Mucosa of rectum (tissue), 2 donors: Measurements from ENCODE around the gene STARD5.

Source experiments
- H3K27ac ChIP-seq, 2 donors: one replicate each; pipeline ENCODE4 v1.7.0; 2013; ENCODE audit warnings: inconsistent platforms in 2 of 2, low read depth in 2 of 2, low read length in 2 of 2
- H3K27me3 ChIP-seq, 2 donors: one replicate each; pipeline ENCODE4 v1.7.0; 2013; ENCODE audit warnings: low read length in 2 of 2; ENCODE audit not compliant: control insufficient read depth in 2 of 2, insufficient read depth in 2 of 2
- H3K36me3 ChIP-seq, 2 donors: one replicate each; pipeline ENCODE4 v1.7.0; 2013; ENCODE audit warnings: low read length in 2 of 2; ENCODE audit not compliant: control insufficient read depth in 2 of 2, insufficient read depth in 2 of 2
- H3K4me1 ChIP-seq, 2 donors: one replicate each; pipeline ENCODE4 v1.7.0; 2013; ENCODE audit warnings: low read length in 2 of 2, mild to moderate bottlenecking in 1 of 2; ENCODE audit not compliant: control insufficient read depth in 2 of 2, insufficient read depth in 2 of 2
- H3K4me3 ChIP-seq, 2 donors: one replicate each; pipeline ENCODE4 v1.7.0; 2013; ENCODE audit warnings: low read length in 2 of 2
- H3K9ac ChIP-seq, 2 donors: one replicate each; pipeline ENCODE4 v1.7.0; 2013; ENCODE audit warnings: low read length in 2 of 2, low read depth in 1 of 2, mild to moderate bottlenecking in 1 of 2
- H3K9me3 ChIP-seq, 2 donors: one replicate each; pipeline ENCODE4 v1.7.0; 2013; ENCODE audit warnings: low read length in 2 of 2; ENCODE audit not compliant: control insufficient read depth in 2 of 2
- donor health status: healthy.
- donor health status: Normal muscosa, but diverticular disease.

Gene STARD5

DNA sequence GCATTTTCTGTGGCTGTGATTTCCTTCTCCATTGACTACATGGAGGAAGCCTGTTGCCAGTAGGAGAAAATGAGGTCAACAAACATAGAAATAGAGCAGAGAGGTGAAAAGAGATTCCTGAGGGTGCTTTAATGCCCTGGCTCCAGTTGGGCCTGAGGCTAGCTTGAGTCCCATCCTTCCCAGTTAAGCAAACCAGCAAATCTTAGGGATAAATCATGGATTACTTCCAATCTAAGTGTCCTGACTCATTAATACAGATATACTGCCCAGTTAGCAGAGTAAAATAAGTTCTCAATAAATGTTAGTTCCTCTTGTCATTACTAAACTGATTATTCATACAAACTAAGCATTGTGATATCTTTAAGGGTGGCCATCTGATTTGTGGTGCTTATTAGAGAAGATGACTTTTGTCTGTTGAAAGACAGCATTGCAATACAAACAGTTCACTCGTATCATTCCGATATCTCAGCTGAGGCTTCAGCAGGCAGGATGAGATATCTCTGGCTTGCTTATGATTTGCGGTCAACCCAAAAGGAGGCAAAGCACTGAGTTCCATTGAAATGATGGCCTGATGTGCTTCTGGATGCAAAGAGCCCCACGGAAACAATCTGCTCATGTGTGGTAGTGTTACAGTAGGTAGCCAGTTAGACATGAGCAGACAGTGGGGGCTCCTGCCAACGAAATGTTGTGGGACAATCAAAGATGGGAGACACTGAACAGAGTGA, 6.6 kb upstream of the STARD5 start:
- Histone ChIP-seq H3K27ac (no peak overlapping the region), H3K9ac (no peak overlapping the region), H3K36me3 (no peaks in the 10 kb centered on the region), H3K9me3 (no peaks in the 10 kb centered on the region), H3K4me1 (no peaks in the 10 kb centered on the region), H3K4me3 (no peak overlapping the region), H3K27me3 (no peaks in the 10 kb centered on the region)

DNA sequence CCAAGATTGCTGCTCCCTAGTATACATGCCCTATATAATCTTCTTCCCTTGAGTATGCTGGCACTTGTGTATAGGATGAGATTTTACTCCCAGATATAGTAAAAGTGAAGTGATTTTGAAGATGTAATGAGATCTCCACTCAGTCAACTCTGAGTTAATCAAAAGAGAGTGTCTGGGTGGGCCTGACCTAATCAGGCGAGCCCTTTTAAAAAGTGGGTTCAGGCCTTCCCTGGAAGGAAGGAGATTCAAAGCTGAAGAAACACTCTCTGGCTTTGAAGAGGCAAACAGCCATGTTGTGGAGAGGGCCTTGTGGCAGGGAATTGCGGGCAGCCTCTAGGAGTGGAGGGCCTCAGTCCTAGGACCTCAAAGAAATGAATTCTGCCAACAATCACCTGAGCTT, 5.5 kb upstream of the STARD5 start:
- H3K9ac ChIP-seq, result no peak overlapping the region
- no peaks in the 10 kb centered on the region for H3K9me3 ChIP-seq
- H3K4me3 ChIP-seq, result no peak overlapping the region
- H3K36me3 ChIP-seq, result no peaks in the 10 kb centered on the region
- no peak overlapping the region for H3K27ac ChIP-seq
- H3K27me3 ChIP-seq, result no peaks in the 10 kb centered on the region
- H3K4me1 ChIP-seq, result peaks cover 4 to 5% of the 10 kb centered on the region in 2 donors

DNA sequence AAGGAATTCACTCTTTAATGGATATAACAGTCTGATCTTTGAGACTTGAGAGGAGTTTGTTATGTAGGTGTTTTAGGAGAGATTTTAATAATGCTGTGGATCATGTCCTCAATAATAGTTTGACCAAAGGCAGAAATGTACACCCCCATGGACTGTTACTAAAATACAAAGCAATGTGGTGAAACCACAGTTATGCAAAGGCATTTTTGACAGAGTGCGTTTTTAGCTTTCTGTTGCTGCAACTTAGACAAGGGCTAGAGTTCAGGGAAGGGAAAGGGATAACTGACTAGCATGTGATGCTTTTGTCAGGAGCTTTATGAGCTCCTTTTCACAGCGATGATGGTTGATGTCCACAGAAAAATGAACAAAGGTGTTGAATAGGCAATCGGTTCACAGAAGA, 3.6 kb upstream of the STARD5 start:
- Histone ChIP-seq H3K36me3 (no peaks in the 10 kb centered on the region), H3K4me1 (peaks cover 5 to 6% of the 10 kb centered on the region in 2 donors), H3K4me3 (no peak overlapping the region), H3K27ac (no peak overlapping the region), H3K9ac (no peak overlapping the region), H3K9me3 (no peaks in the 10 kb centered on the region), H3K27me3 (no peaks in the 10 kb centered on the region)

DNA sequence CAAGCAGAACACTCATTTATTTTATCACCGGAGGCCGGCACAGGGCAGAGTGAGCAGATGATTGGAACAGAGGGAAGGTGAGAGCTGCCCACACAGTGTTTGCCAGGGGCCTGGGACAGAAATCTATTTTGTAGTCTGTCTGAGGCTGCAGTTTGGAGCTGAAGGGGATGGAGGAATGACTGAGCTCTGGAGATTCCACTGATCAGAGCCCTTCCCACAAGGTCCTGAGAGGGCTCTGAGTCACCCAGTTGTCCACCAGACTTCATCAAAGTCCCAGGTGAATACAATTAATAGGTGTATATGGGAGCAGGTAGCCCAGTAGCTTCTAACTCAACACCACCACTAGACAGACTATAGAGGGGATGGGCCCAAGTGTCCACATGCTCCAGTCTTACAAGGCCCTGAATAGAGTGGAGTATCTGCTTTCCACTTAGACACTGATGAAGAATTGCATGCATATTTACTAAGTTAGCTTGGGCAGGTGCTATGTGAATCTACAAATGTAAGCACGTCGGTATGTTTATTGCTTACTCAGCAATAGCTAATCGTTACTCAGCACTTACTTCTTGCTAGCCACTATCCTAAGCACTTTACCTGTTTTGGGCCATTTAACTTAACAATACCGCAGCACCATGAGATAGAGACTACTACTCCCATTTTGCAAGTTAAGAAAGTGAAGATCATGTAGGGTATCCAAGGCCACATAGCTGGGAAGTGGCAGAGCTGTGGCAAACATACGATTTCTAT, 2.7 kb upstream of the STARD5 start:
- peak overlapping the region in 1 of 2 donors; percentile 13 for H3K27ac ChIP-seq
- H3K27me3 ChIP-seq, result no peaks in the 10 kb centered on the region
- no peaks in the 10 kb centered on the region for H3K36me3 ChIP-seq
- H3K4me3 ChIP-seq, result no peak overlapping the region
- peaks cover 10 to 13% of the 10 kb centered on the region in 2 donors for H3K4me1 ChIP-seq
- H3K9me3 ChIP-seq, result no peaks in the 10 kb centered on the region
- H3K9ac ChIP-seq, result no peak overlapping the region

DNA sequence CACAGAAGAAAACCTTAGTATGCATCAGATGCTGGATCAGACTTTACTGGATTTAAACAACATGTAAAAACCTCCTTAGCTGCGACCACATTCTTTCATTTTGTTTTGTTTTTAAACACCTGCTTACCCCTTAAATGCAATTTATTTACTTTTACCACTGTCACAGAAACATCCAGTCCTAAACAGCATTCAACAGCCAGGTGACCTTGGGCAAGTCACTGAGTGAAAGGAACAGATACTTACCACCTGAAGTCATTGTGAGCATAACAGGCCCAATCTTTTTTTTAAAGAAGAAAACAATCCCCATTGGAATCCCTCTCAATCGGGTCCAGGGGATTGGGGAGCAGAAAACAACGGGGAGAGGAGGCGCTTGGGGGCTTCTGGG, 390 bp downstream of the STARD5 start:
- no peaks in the 10 kb centered on the region for H3K27me3 ChIP-seq
- H3K4me1 ChIP-seq, result peaks cover 10 to 13% of the 10 kb centered on the region in 2 donors
- peaks cover 19 to 21% of the 10 kb centered on the region in 2 donors for H3K36me3 ChIP-seq
- H3K9ac ChIP-seq, result peak overlapping the region; percentile 94 to 98
- H3K27ac ChIP-seq, result peak overlapping the region; percentile 68 to 69
- no peaks in the 10 kb centered on the region for H3K9me3 ChIP-seq
- H3K4me3 ChIP-seq, result peak overlapping the region; percentile 93 to 96

DNA sequence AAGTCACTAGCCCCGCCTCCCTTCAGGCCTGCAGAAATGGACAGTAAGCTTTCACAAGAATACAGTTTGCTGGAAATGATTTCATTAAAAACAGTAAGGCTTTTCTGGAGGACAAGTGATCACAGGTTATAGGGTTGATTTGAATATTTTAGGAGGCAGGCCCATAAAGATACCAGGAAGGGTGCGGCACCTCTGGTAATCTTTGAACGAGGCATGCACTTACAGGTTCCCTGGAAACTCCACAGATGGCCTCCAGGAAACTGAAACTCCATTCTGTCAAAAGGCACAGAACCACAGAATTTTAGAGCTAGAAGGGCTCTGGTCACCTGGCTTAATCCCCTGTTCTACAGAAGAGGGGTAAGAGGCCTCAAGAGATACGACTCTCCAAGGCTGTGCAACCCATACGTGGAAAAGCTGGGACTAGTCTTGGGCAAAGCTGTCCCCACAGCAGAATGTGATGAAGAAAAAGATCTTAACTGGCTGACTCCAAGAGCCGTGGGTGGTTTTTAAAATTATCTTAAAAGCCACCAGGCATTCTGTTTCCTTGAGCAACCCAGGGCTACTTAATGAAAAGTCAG, 1.2 kb downstream of the STARD5 start:
- Histone ChIP-seq H3K4me1 (peaks cover 10 to 13% of the 10 kb centered on the region in 2 donors), H3K36me3 (peaks cover 27 to 29% of the 10 kb centered on the region in 2 donors), H3K27ac (peak overlapping the region; percentile 68 to 69), H3K9me3 (no peaks in the 10 kb centered on the region), H3K4me3 (peak overlapping the region; percentile 44 to 93), H3K27me3 (no peaks in the 10 kb centered on the region), H3K9ac (peak overlapping the region; percentile 64 to 98)

DNA sequence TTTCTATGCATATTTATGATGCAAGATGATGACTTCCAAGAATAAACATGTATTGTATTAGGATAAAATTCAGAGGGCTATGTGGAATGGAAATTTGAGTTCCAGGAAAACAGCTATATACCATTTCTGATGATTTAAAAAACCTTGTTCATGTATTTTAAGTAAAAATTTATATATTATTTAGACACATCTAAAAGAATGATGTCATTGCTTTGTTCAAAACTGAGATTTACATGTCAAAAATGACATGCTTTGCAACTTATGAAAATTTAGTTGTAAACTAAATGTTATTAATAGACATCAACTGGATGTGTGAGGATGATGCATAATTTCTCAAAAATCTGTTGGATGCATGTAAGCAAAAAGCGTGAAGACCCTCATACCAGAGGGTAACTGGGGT, 2.3 kb downstream of the STARD5 start:
- H3K4me1 ChIP-seq, result peaks cover 10 to 13% of the 10 kb centered on the region in 2 donors
- H3K9me3 ChIP-seq, result no peaks in the 10 kb centered on the region
- H3K9ac ChIP-seq, result peak overlapping the region in 1 of 2 donors; percentile 8
- H3K27me3 ChIP-seq, result no peaks in the 10 kb centered on the region
- H3K4me3 ChIP-seq, result no peak overlapping the region
- H3K36me3 ChIP-seq, result peaks cover 35 to 39% of the 10 kb centered on the region in 2 donors
- H3K27ac ChIP-seq, result no peak overlapping the region

DNA sequence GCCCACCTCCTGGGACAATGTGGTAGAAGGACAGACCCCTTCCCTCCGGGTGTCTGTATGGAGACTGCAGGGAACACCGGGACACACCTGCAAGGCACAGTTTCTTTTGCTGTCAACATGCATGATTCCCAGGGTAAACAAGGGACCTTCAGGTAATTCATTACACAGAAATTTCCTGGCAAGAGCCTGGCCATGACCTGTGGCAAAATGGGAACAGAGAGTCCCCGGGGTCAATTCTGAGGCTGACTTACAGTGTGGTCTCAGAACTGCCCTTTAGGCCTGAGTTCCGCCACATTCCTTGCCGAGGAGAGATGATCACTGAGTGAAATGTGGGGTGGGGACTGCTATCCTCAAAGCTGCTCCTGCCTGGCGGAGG, 6.3 kb downstream of the STARD5 start:
- Histone ChIP-seq H3K4me3 (no peak overlapping the region), H3K27me3 (no peaks in the 10 kb centered on the region), H3K9ac (no peak overlapping the region), H3K4me1 (peaks cover 11 to 15% of the 10 kb centered on the region in 2 donors), H3K9me3 (no peaks in the 10 kb centered on the region), H3K27ac (no peak overlapping the region), H3K36me3 (peaks cover 63 to 69% of the 10 kb centered on the region in 2 donors)

DNA sequence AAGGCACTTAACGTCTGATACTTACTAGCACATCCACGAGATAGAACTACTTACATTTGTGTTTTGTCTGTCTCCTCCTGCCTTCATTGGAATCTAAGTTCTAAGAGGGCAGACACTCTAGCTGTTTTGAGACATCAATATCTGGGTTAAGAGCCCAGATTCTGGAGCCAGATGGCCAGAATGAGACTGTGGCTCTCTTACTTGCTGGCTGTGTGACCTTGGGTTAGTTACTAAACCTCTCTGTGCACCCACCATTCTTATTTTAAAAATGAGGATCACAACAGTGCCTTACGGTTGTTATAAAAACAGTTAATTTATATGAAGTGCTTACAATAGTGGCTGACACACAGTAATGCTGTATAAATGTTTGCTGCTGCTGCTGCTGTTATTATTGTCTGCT, 7.7 kb downstream of the STARD5 start:
- Histone ChIP-seq H3K9ac (no peak overlapping the region), H3K27ac (no peak overlapping the region), H3K4me1 (peaks cover 7 to 8% of the 10 kb centered on the region in 2 donors), H3K9me3 (no peaks in the 10 kb centered on the region), H3K36me3 (peaks cover 75 to 79% of the 10 kb centered on the region in 2 donors), H3K4me3 (no peak overlapping the region), H3K27me3 (no peaks in the 10 kb centered on the region)
